DOHH2 (cell line): ENCODE measurements around the gene ERMN.

ENCODE experiments used
- H3F3A ChIP-seq: fragments of 200-600 bp; sonication (generic), shearing (Covaris generic); 2 replicates; pipeline ENCODE4 v1.6.0; 2016; ENCODE audit warnings: antibody characterized with exemption, mild to moderate bottlenecking; ENCODE audit not compliant: control insufficient read depth, insufficient read depth
- H3K27ac ChIP-seq: fragments of 200-600 bp; sonication (generic); 2 replicates; pipeline ENCODE4 v1.5.1; 2014; ENCODE audit warnings: low read depth, mild to moderate bottlenecking, low read length, moderate library complexity
- H3K27me3 ChIP-seq: fragments of 200-600 bp; sonication (generic); 2 replicates; pipeline ENCODE4 v1.6.1; 2014; ENCODE audit warnings: mild to moderate bottlenecking, low read length, mixed read lengths; ENCODE audit not compliant: control insufficient read depth
- H3K36me3 ChIP-seq: fragments of 200-600 bp; sonication (generic); 2 replicates; pipeline ENCODE4 v1.6.1; 2014; ENCODE audit warnings: mild to moderate bottlenecking, low read length, moderate library complexity, mixed read lengths; ENCODE audit not compliant: control insufficient read depth
- H3K4me1 ChIP-seq: fragments of 200-600 bp; sonication (generic); 2 replicates; pipeline ENCODE4 v1.6.1; 2014; ENCODE audit warnings: mild to moderate bottlenecking, low read length, mixed read lengths; ENCODE audit not compliant: control insufficient read depth
- H3K4me2 ChIP-seq: fragments of 200-600 bp; sonication (generic); 2 replicates; pipeline ENCODE4 v1.6.0; 2014; ENCODE audit warnings: mild to moderate bottlenecking, low read length, moderate library complexity
- H3K4me3 ChIP-seq: fragments of 200-600 bp; sonication (generic); 2 replicates; pipeline ENCODE4 v1.5.1; 2014; ENCODE audit warnings: mild to moderate bottlenecking, low read length, mixed read lengths
- H3K79me2 ChIP-seq: fragments of 200-600 bp; sonication (generic); 2 replicates; pipeline ENCODE4 v1.6.1; 2014; ENCODE audit warnings: mild to moderate bottlenecking, low read length, mixed read lengths; ENCODE audit not compliant: control insufficient read depth
- H3K9me2 ChIP-seq: fragments of 200-600 bp; sonication (generic); replicated peaks from 2 replicates; pipeline ENCODE4 v1.6.1; 2014; ENCODE audit warnings: mild to moderate bottlenecking, low read length, mixed read lengths; ENCODE audit not compliant: control insufficient read depth
- H3K9me3 ChIP-seq: fragments of 200-600 bp; sonication (generic); 2 replicates; pipeline ENCODE4 v1.6.1; 2014; ENCODE audit warnings: antibody characterized with exemption, low read length, mixed read lengths; ENCODE audit not compliant: control insufficient read depth, insufficient read depth
- H4K20me1 ChIP-seq: fragments of 200-600 bp; sonication (generic); 2 replicates; pipeline ENCODE4 v1.6.0; 2014; ENCODE audit warnings: low read depth, mild to moderate bottlenecking, antibody characterized with exemption, low read length, moderate library complexity; ENCODE audit not compliant: control insufficient read depth, insufficient read depth
- EZH2phosphoT487 ChIP-seq: fragments of 200-600 bp; sonication (generic); IDR thresholded peaks from 2 replicates; pipeline ENCODE4 v1.6.1; 2017; ENCODE audit warnings: borderline replicate concordance, mild to moderate bottlenecking, antibody characterized with exemption, low read length, moderate library complexity, mixed read lengths
- TF ChIP-seq, protein P1 (sequence below): fragments of 200-600 bp; sonication (generic); IDR thresholded peaks from one replicate; pipeline ENCODE4 v1.5.1; 2014; ENCODE audit warnings: antibody characterized with exemption, mild to moderate bottlenecking, low read depth, low read length; ENCODE audit not compliant: poor library complexity, severe bottlenecking

The ERMN gene

DNA sequence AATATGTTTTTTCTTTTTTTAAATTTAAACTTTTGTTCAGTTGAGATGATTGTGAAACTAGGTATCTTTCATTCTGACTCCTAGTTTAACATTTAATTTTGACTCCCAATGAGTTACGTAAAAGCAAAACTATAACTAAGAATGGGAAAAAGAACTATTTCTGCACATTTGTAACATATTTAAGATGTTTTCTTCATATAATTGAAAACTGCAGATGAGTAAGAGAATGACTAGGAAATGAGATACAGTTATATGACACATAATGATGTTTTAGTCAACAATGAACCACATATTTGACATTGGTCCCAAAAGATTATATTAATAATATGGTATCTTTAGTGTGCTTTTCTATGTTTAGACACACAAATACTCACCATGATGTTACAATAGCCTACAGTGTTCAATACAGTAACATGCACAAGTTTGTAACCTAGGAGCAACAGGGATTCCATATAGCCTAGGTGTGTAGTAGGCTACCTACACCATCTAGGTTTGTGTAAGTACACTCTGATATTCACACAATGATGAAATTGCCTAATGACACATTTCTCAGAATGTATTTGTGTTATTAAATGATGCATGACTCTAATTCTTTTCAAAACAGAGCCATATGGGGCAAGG is 12.6 kb downstream of the ERMN start:
- H3K9me2 ChIP-seq: no peaks in the 10 kb centered on the region
- H3K9me3 ChIP-seq: no peaks in the 10 kb centered on the region
- H3K4me3 ChIP-seq: no peak overlapping the region
- no peaks in the 10 kb centered on the region for H3K4me1 ChIP-seq
- H3F3A ChIP-seq: no peaks in the 10 kb centered on the region
- no peak overlapping the region for H3K4me2 ChIP-seq
- H3K36me3 ChIP-seq: no peaks in the 10 kb centered on the region
- no peaks in the 10 kb centered on the region for H3K79me2 ChIP-seq
- H3K27ac ChIP-seq: no peak overlapping the region
- no peaks in the 10 kb centered on the region for H4K20me1 ChIP-seq
- no peaks in the 10 kb centered on the region for H3K27me3 ChIP-seq
- TF ChIP-seq, protein P1, sequence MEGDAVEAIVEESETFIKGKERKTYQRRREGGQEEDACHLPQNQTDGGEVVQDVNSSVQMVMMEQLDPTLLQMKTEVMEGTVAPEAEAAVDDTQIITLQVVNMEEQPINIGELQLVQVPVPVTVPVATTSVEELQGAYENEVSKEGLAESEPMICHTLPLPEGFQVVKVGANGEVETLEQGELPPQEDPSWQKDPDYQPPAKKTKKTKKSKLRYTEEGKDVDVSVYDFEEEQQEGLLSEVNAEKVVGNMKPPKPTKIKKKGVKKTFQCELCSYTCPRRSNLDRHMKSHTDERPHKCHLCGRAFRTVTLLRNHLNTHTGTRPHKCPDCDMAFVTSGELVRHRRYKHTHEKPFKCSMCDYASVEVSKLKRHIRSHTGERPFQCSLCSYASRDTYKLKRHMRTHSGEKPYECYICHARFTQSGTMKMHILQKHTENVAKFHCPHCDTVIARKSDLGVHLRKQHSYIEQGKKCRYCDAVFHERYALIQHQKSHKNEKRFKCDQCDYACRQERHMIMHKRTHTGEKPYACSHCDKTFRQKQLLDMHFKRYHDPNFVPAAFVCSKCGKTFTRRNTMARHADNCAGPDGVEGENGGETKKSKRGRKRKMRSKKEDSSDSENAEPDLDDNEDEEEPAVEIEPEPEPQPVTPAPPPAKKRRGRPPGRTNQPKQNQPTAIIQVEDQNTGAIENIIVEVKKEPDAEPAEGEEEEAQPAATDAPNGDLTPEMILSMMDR: no peak
- TF ChIP-seq EZH2phosphoT487: no peak

DNA sequence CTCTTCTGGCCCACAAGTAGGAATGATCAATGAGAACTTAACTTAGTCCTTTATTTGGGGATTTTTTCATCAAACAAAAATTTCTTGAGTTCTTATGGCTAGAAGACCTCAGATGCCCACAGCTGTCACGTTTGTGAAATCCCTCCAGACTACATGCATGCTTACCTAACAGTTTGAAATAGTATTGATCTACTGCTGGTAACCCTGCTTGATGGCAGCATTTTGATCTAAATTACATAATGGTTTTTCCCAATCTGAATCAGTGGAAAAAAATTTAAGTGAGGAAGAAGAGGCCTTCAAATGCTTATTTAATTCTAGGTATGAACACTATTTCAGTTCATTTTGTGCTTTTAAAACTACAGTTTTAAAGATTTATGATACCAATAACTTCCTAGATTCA is 13.9 kb downstream of the ERMN start:
- Histone ChIP-seq H3K9me3 (no peaks in the 10 kb centered on the region), H3F3A (no peaks in the 10 kb centered on the region), H4K20me1 (no peaks in the 10 kb centered on the region), H3K27me3 (no peaks in the 10 kb centered on the region), H3K4me1 (peaks cover 7% of the 10 kb centered on the region), H3K36me3 (no peaks in the 10 kb centered on the region), H3K4me2 (no peak overlapping the region), H3K9me2 (no peaks in the 10 kb centered on the region), H3K4me3 (no peak overlapping the region), H3K27ac (no peak overlapping the region), H3K79me2 (no peaks in the 10 kb centered on the region)
- no peak for TF ChIP-seq EZH2phosphoT487
- TF ChIP-seq, protein P1: no peak

DNA sequence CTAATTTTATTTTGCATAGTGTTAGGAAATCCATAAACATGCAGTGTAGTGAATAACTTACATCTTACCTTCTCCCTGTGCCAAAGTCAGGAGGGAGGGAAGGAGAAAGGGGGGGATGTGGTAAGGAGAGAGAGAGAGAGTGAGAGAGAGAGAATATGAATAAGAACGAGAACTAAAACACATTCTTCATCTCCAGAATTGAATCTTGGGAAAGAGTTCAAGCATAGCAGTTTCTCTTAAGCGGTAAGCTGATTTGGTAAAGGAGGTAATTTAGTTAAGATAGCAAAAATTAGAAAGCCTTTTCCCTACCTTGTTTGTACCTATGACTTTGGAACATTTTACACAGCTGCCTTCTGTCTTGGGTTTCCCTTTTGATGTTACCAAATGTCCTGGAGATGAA is 15.7 kb downstream of the ERMN start:
- peaks cover 8% of the 10 kb centered on the region for H3K4me1 ChIP-seq
- no peak overlapping the region for H3K4me3 ChIP-seq
- H3K36me3 ChIP-seq: no peaks in the 10 kb centered on the region
- H3K27me3 ChIP-seq: no peaks in the 10 kb centered on the region
- no peak overlapping the region for H3K27ac ChIP-seq
- H3K9me3 ChIP-seq: no peaks in the 10 kb centered on the region
- no peak overlapping the region for H3K4me2 ChIP-seq
- no peaks in the 10 kb centered on the region for H3K79me2 ChIP-seq
- H4K20me1 ChIP-seq: no peaks in the 10 kb centered on the region
- no peaks in the 10 kb centered on the region for H3F3A ChIP-seq
- H3K9me2 ChIP-seq: no peaks in the 10 kb centered on the region
- TF ChIP-seq, protein P1: no peak

DNA sequence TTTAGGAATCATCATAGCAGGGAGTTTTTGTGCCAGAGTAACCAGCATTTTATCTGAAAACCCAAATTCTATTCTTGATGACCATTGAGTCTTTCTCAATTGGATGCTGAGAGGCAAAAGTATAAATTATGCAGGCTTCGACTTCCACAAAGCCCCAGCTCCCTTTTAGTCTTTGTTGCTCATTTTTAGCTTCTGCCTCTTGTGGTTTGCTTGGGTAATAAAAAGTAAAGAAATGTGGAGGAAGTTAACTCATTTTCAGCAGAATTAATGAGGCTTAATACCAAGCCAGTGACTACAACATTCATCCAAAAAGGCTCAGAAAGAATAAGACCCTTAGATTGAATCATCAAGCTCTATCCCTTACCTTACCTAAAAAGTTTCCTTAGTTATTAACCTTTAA is 18.6 kb downstream of the ERMN start:
- H3K4me2 ChIP-seq: no peak overlapping the region
- H3K27ac ChIP-seq: no peak overlapping the region
- peaks cover 5% of the 10 kb centered on the region; the same call in 1 of the 2 replicates for H3K27me3 ChIP-seq
- no peaks in the 10 kb centered on the region for H3K36me3 ChIP-seq
- H3K79me2 ChIP-seq: no peaks in the 10 kb centered on the region
- H3K4me1 ChIP-seq: peaks cover 8% of the 10 kb centered on the region
- no peaks in the 10 kb centered on the region for H3K9me3 ChIP-seq
- H4K20me1 ChIP-seq: no peaks in the 10 kb centered on the region
- H3K4me3 ChIP-seq: no peak overlapping the region
- TF ChIP-seq EZH2phosphoT487: no peak
- TF ChIP-seq, protein P1: peak; percentile 32
- no peaks in the 10 kb centered on the region for H3F3A ChIP-seq
- no peaks in the 10 kb centered on the region for H3K9me2 ChIP-seq
